Activated CD4-positive, CD25-positive, alpha-beta regulatory T cell treated with anti-CD3 and anti-CD28 coated beads, Interleukin-2, amount 50 U/mL, for 72 hours (primary cell): ENCODE measurements around the gene PPP6R3.
"Not testable (repeated sequence)": the region's sequence is repeated elsewhere in the genome, so short reads cannot be mapped to it uniquely, and the experiment has no call there.

Experiments
- DNase-seq: peaks from one replicate; pipeline ENCODE4 v3.0.0; 2021

Gene PPP6R3

DNA sequence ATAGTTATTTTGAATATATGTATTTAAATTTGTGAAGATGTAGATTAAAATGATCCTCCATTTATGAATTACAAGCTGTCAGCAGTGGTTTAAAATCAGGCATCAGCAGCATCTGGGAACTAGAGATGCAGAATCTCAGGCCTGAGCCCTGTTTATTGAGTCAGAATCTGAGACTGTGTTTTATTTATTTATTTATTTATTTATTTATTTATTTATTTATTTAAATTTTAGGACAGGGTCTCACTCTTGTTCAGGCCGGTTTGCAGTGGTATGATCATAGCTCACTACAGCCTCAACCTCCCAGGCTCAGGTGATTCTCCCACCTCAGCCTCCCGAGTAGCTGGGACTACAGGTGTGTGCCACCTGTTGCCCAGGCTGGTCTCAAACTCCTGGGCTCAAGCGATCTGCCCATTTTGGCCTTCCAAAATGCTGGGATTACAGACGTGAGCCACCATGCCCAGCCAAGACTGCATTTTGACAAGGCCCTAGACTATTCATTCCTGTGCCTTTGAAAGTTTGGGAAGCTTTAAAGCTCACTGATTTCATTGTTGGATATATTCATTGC lies 70.7 kb downstream of the PPP6R3 start:
- DNase-seq = no peak

DNA sequence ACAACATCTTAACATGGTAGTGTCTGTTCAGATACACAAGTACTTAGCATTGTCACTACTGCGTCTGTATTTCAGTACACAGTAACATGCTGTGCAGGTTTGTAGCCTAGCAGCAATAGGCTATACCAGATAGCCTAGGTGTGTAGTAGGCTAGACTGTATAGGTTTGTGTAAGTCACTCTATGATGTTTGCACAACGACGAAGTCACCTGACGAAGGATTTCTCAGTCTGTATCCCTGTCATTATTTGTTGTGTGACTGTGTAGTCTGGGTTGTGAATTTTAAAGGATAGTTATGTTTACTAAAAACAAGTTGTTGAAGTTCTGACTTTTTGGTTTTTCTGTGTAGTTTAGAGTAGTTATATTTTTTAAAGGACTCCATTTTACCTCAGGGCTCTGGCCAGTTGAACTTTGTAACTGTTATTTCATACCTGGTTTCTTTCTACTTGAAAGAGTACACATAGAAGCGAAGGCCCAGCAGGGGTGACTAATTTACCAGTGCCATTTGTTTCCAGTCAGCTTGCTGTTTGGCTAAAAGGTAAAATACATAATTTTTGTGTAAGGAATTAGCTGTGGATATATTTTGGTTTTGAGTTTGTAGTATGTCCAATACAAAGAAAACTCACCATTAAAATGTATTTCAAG lies 72.3 kb downstream of the PPP6R3 start:
- no peak for DNase-seq

DNA sequence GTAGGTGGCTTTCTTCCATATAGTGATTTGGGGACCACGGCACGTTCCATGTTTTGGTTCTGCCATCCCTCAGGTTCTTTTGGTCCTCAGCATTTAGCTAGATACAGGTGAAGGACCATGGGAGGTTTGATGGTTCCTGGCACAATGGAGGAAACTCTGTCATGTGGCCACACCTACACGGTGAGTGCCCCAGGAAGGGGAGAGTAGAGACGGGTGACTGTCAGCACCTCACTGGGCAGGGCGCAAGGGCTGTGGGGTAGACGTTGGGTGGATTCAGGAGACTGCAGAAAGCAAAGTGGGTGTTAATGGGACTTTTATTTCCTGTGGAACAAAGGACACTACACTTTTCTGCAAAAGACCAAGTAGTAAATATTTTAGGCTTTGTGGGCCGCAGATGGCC lies 73.4 kb downstream of the PPP6R3 start:
- DNase-seq = no peak

DNA sequence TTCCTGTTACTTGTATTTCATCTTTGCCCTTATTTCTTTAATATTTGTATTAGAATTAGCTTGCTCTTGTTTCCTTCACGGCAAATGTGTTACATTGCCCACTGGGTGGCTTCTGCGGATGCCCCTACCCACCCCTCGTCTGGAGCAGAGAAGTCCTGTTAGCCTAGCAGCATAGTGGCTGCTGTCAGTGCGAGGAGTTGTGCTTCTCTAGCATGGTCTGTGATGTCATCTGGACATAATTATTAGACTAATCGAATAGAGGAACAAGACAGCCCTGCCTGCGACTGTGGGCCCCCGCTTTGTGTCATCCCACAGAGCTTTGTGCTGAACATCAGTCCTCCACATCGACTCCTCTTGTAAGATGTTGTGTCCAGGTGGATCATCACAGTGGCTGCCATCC lies 74.5 kb downstream of the PPP6R3 start:
- no peak for DNase-seq

DNA sequence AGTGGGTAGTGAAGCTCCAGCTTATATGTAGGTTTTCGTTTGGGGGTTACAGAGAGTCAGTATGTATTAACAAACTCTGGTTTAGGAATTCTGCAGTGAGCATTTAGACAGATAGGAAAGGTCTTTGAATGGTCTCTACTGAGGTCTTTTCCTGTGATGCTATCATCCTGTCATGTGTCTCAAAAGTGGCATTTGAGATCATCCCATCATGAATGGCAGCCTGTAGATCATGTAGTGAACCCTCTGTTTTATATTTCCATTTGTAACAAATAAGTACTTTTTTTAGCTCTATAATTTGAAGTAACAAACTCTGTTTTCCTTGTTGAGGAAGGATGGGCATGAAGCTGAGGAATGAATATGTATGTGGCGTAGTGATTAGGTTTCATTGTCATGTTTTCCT lies 76.2 kb downstream of the PPP6R3 start:
- no peak for DNase-seq

DNA sequence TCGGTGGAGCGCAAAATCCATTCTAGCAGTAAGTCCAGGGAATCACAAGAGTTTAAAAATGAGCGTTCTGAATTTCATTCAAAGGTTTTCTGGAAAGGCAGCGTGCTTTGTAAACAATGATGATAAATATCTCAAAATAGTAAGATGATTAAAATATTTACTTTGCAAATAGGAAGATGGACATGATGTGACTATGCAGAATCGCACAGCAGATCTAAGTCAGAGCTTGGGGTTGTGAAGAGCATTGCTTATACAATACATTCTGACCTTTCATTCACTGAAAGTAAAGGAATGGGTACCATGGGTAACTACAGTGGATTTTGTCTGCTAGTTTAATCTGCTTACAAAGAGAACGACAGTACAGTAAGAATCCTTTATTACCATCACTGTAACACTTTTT lies 77.5 kb downstream of the PPP6R3 start:
- DNase-seq = no peak

DNA sequence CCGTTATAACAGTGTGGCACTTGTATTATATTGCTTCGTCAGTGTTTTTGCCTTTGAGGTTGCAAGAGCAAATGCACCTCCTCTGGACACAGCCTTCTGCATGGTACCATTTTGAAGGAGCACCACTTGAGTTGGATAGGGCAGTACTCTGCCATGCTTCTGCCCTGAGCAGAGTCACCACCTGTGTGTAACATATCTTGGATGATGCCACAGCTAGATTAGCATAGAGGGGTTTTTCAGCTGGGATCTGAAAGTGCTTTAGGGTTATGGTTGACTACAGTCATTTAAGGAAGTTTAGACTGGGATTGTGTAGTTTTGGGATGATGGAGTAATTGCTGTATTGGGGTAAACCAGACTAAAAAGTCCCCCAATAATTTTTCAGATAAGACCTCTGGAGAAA lies 78.8 kb downstream of the PPP6R3 start:
- DNase-seq = no peak

DNA sequence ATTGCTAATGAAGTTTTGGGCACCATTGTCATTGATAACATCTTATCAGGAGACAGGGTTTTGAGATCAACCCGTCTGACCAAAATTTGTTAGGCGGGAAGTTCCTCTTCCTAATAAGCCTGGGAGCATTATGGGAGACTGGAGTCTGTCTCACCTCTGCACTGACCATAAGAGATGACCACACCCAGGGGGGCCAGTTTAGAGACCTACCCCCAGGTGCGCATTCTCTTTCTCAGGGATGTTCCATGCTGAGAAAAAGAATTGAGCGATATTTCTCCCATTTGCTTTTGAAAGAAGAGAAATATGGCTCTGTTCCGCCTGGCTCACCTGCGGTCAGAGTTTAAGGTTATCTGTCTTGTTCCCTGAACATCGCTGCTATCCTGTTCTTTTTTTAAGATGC lies 80.0 kb downstream of the PPP6R3 start:
- not testable (repeated sequence) for DNase-seq

DNA sequence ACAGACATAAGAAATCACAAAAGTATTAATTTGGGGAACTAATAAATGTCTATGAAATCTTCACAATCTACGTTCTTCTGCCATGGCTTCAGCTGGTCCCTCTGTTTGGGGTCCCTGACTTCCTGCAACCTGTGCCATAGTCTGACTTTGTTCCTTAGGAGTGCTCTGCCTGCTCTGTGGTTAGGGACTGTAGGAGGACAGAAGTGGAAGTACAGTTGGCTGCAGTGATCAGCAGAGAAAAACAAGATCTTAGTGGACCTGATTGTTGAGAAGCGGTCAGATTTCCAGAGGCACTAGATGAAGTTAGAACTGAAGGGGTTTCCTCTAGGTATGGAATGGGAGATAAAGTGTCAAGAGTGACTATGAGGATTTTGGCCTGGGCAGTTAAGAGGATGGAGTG lies 80.6 kb downstream of the PPP6R3 start:
- no peak for DNase-seq

DNA sequence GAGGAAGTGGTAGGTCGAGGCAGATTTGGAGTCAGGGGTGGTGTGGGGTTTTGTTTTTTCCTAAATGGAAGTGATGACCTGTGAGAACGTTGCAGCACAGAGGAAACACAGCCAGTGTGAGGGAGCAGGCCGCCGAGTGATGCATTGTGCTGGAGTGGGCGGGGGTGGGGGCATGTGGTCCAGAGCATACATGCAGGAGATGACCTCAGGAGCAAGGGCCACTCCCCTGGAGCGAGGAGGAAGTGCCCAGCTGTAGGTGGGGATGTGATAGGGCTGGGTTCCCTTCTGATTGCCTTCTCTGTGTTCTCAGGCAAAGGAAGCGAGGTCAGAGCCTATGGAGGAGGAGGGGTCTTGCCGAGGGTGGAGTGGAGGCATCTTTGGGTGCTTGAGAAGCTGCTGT lies 81.4 kb downstream of the PPP6R3 start:
- no peak for DNase-seq

DNA sequence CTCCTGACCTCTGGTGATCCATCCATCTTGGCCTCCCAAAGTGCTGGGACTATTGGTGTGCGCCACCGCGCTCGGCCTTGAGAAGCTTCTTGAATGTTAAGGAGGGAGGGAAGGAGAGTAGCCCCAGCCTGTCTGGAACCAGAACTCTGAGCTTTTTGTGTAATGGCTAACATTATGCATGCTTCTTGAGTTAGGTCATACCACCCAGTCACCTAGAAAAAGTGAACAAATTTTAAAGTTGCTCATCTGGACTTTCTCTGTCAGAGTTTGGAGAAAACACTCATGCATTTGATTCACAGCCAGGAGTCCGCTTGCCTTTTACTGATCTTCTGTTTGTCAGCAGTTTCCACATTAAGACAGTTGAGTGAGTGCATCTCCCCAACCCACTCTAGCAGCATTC lies 82.1 kb downstream of the PPP6R3 start:
- no peak for DNase-seq

DNA sequence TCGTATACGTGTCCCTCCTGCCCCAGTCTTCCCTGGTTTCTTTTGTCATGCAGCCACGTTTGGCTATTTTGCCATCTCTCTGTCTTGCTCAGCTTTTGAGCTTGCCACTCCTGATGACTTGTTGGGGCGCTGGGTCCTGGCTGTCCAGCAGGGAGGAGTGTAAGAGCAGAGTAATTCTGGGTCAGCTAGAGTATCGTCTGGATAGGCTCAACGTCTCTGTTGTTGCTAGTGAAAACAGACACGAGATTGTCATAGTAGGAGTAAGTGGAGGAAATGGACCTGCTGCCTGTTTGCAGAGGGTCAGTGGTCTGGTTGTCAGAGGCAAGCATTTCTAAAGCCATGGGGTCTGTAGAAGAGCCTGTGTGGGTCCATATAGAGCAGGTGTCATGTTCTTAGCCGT lies 83.0 kb downstream of the PPP6R3 start:
- DNase-seq = no peak

DNA sequence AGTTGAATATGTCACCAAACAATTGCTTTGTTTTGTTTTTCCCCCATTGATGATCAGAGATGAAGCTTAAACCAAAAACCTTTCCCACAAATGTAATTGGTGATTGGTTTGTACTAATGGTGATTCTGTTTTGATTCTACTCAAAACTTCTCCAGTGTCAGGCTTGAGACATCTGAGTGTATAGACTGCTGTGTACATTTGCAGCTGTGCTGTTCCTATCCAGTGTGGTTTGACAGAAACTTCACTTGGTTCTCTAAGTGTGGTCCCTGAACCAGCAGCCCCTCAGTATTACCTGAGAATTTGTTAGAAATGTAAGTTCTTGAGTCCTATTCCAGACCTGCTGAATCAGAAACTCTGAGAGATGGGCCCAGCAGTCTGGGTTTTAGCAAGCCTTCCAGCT lies 84.8 kb downstream of the PPP6R3 start:
- no peak for DNase-seq

DNA sequence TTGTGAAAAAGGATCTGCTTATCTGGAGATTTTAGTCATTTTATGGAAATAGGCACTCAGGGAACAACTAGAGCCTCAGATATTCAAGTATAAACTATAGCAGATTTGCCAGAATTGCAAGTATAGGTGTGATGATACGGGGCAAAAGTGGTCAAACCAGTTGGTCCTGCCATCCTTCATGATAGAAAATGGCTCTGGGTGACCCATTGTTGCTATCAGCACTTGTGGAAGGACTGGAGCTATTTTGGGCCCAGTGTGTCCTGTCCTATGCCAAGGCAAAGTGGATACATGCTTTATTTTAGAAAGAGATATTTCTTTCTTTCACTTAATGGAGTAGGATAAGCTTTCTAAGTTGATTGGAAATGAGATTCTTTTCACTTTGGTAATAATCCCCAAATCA lies 85.2 kb downstream of the PPP6R3 start:
- DNase-seq = no peak

DNA sequence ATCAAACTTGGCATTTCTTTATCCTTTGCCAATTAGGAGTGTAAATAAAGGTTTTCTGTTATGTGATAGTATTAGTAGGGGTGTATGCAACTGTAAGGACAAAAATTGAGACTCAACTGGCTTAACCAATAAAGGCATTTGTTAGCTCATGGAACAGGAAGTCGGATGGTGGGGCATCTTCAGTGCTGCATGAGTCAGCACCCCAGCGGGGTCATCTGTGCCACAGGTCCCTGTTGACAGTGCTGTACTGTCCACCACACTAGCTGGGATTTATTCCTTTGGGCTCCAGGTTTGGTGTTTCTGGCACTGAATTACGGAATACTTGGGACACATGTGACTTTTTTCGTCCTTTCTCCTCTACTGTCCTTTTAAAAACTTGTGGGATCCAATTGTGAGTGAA lies 86.0 kb downstream of the PPP6R3 start:
- DNase-seq = no peak

DNA sequence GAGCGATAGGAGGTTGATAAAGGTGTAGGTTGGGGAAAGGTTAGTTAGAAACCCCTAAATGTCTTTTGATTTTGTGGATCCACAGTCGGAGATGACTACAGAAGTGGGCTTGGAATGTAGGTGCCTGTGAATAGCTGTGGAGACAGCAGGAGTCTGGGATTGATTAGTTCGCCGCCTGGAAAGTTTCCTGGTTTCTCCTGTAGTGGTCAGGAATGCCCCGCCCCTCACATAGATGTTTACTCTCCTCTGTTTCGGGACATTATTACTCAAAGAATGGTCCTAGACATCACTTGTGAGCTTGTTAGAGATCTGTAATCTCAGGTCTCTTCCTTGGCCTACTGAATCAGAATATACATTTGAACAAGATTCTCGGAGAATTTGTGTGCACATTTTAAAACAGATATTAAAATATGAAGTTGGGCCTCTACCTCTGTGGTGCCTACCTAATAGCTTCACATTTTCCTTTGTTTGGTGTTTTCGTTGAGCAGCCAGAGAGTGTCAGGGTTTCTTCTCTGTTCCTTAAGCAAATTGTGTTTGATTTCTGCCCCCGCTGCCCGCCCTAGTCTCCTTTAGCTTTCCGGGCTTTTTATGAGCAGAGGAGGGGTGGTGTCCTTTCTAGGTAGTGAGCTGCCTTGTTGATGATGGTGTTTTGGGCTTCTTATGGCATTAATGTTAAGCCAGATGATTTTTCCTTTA lies 89.4 kb downstream of the PPP6R3 start:
- DNase-seq = no peak

DNA sequence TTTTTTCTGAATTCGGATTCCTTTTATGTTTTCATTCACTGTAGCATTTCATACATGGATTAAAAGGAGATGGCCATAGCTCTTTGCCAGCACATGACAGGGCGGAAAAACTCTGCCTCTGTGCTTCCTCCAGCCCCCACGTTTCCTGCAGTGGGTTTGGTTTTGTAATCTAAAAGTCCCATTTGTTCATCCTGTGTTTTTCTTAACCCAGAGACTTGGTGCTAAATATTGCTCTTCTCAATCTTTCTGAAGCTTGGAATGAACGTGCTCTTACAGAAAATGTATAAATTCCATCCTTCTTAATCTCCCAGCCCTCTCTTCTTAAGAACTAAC lies 89.9 kb downstream of the PPP6R3 start:
- no peak for DNase-seq

DNA sequence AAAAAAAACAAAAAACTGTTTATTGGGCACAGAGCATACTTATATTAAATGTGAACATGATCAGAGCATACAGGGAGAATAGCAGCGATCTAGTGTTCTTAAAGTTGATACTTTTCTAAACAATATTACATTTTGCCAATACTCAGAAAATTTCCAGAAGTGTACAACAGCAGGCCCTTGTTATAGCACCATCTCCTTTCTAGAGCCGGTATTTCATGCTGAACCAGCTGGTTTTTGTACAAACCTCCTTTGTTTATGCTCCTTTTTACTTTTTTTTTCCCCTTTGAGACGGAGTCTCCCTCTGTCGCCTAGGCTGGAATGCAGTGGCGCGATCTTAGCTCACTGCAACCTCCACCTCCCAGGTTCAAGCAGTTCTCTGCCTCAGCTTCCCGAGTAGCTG lies 90.7 kb downstream of the PPP6R3 start:
- DNase-seq = no peak

DNA sequence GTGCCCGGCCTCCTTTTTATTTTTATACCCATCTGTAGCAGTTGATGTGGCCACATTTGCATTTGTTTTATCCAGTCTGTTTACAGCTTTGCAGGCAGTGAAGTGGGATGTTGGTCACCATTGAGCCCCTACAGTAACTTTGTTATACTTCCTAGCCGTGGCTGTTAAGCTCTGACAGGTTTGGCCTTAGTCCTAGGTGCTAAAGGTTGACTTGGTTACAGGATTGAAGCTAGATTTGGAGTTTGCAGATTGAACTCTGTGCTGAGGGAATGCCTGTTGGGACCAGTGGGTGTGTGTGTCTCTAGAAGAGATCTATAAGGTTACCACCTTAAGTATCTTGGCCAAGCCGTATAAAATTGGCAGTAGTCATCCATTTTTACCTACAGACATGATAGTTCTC lies 91.2 kb downstream of the PPP6R3 start:
- no peak for DNase-seq

DNA sequence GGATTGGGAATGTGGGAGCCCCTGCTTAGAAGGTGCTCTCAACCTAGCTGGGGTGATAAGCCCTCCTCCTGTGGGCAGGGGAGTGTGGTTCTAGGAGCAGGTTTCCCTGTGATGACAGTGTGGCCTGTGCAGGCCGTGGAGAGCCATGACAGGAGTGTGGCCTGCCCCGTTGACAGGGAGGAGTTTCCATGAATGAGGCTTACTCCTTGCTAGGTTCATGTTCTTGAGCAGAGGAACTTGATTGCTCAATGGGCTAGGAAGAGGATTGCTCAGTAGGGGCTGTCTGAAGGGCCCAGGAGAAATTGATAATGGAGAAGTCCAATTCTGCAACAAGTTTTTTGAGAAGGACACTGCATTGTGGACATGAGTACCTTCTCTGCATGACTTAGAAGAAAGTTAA lies 92.0 kb downstream of the PPP6R3 start:
- DNase-seq = no peak

DNA sequence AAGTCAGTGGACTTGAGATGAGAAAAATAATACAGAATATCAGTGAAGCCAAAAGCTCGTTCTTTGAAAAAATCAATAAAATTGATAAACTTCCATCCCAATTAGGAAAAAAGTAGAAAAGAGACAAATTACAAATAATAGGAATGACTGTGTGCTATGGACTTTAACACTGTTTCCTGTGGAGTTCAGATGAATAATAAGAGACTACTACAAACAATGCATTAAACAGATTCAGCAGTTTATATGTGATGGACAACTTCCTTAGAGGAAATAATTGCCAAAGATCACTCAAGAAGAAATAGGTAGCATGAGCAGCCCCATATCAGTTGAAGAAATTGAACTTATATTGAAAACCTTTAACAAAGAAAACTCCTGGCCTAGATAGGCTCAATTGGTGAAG lies 99.7 kb downstream of the PPP6R3 start:
- DNase-seq = no peak

DNA sequence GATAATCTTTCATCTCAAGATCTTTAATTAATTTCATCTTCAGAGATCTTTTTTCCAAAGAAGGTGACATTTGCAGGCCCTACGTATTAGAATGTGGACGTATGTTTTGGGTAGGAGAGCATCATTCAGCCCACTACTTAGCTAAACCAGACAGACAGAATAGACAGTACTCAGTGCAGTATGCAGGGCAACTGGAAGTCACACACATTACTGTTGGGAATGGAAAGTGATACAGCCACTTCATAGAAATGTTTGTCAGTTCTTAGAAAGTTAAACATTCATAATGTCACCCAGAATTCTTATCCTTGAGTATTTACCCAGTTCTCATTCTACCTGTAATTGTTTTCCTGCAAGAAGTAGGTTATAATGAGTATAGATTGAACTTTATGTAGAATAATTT lies 102.9 kb downstream of the PPP6R3 start:
- no peak for DNase-seq

DNA sequence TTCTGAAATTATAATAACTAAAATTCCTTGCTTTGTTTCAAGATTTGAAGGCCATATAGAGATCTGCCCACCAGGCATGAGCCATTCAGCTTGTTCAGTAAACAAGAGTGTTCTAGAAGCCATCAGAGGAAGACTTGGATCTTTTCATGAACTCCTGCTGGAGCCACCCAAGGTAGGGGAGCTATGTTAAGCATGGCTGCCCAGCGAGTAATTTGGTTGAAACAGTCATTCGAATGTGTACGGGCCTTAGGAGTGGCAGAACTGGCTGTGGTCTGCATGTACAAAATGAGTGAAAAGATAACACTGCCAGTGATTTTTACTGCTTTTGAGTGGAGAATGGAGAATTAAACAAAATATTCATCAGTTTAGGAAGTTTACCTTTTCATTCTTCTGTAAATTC lies 103.7 kb downstream of the PPP6R3 start:
- no peak for DNase-seq

DNA sequence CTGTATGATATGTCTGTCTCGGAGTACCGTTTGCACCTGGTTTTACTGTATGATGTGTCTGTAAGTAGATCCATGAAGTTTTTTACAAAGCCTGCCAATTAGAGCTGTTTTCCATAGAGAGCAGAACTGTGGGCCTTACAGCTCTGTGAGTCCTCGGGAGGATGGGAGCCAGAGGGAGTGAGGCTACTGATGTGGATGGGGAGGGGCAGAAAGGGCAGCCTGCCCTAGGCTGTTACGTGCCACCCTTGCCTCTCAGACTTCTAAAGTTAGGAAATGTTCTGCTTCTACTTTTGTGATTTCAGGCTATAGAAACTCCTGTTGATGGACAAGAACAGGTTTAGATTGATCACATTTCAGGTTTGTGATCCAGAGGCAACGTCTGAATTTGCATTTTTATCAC lies 105.2 kb downstream of the PPP6R3 start:
- no peak for DNase-seq

DNA sequence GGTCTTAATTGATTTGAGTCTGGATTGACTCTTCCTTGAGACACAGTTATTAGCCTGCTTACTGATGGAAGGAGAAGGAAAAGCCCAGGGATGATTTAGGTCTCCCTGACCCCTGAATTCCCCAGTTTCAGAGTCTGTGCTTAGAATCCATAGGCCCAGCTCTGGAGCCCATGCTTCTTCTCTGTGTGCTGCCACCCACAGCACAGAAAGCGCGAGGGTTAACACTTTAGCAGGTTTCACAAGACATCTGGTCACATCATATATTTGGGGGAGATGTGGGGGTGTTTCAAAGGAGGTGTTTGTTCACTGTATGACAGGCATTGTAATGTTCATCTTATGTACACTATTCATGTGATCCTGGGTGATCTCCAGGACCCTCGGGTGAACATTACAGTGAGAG lies 107.0 kb downstream of the PPP6R3 start:
- DNase-seq = no peak
